WTC11 (cell line): Measurements from ENCODE around the gene SERPINH1. TPM values are rescaled to one million over a fixed set of nuclear protein-coding genes. Genes with fewer than 3 reads are reported as not detected.
A peak's percentile ranks its signal among the peaks of the same experiment; 100 is the strongest.

Experiments used
- ATAC-seq: fragments of 200-7000 bp; cut with Tn5 transposase; 2 replicates; pipeline ENCODE4 v1.10.0; 2021; ENCODE audit warnings: mild to moderate bottlenecking, moderate library complexity
- CTCF ChIA-PET: fragments of 300-600 bp; sonication (Branson Sonifier 250); formaldehyde crosslinking; loops from one replicate; lab custom pipeline; 2021; ENCODE audit warnings: antibody characterized with exemption; lab: Charles Lee
- POLR2A ChIA-PET: fragments of 350-600 bp; sonication (Branson Sonifier 250); formaldehyde crosslinking; loops from one replicate; lab custom pipeline; 2021; ENCODE audit warnings: antibody characterized with exemption; lab: Charles Lee
- DNase-seq: peaks from one replicate; pipeline ENCODE4 v3.0.0; 2021; ENCODE audit warnings: low spot score
- H3K27ac Mint-ChIP-seq: 2 replicates; pipeline ENCODE4 v1.8.0; 2021; ENCODE audit warnings: mixed read lengths
- H3K27me3 Mint-ChIP-seq: 2 replicates; pipeline ENCODE4 v1.8.0; 2021; ENCODE audit warnings: low read depth, mild to moderate bottlenecking, moderate library complexity, mixed read lengths
- H3K36me3 Mint-ChIP-seq: 2 replicates; pipeline ENCODE4 v1.8.0; 2021; ENCODE audit warnings: mixed read lengths
- H3K4me1 Mint-ChIP-seq: 2 replicates; pipeline ENCODE4 v1.8.0; 2022; ENCODE audit warnings: mixed read lengths
- H3K4me3 Mint-ChIP-seq: 2 replicates; pipeline ENCODE4 v1.8.0; 2021; ENCODE audit warnings: mild to moderate bottlenecking, moderate library complexity, mixed read lengths
- H3K9me3 Mint-ChIP-seq: 2 replicates; pipeline ENCODE4 v1.8.0; 2021; ENCODE audit warnings: mixed read lengths
- CBFB ChIP-seq: sonication (generic); formaldehyde crosslinking; IDR thresholded peaks from 2 replicates; pipeline ENCODE4 v1.8.1; 2022; ENCODE audit warnings: mild to moderate bottlenecking, low read depth, missing genetic modification reagents
- ESRRA ChIP-seq: sonication (generic); formaldehyde crosslinking; IDR thresholded peaks from 2 replicates; pipeline ENCODE4 v1.8.1; 2022; ENCODE audit warnings: mild to moderate bottlenecking, missing genetic modification reagents, borderline replicate concordance
- RORB ChIP-seq: fragments of 250-450 bp; sonication (Bioruptor Pico); IDR thresholded peaks from 2 replicates; pipeline ENCODE4 v1.9.0; 2021; ENCODE audit warnings: mild to moderate bottlenecking
- TEAD4 ChIP-seq: sonication (generic); formaldehyde crosslinking; IDR thresholded peaks from 2 replicates; pipeline ENCODE4 v1.8.0; 2022; ENCODE audit warnings: mild to moderate bottlenecking, missing genetic modification reagents
- ZNF138 ChIP-seq: sonication (generic); formaldehyde crosslinking; conservative IDR thresholded peaks from 2 replicates; pipeline ENCODE4 v1.8.1; 2022; ENCODE audit warnings: mild to moderate bottlenecking, moderate library complexity, missing genetic modification reagents
- total RNA-seq: library from RNA; stranded (reverse); gene quantifications from 3 replicates; pipeline ENCODE4 v1.2.3, GENCODE V29; 2021
- TF ChIP-seq, protein P1 (sequence below): sonication (generic); formaldehyde crosslinking; IDR thresholded peaks from 2 replicates; pipeline ENCODE4 v1.8.0; 2022; ENCODE audit warnings: mild to moderate bottlenecking, missing genetic modification reagents
- TF ChIP-seq, protein P2 (sequence below): sonication (generic); formaldehyde crosslinking; IDR thresholded peaks from 2 replicates; pipeline ENCODE4 v1.8.1; 2023; ENCODE audit warnings: mild to moderate bottlenecking, missing genetic modification reagents
- TF ChIP-seq, protein P3 (sequence below): sonication (generic); formaldehyde crosslinking; IDR thresholded peaks from 2 replicates; pipeline ENCODE4 v1.8.1; 2022; ENCODE audit warnings: low read depth, mild to moderate bottlenecking, moderate library complexity, missing genetic modification reagents, borderline replicate concordance
- TF ChIP-seq, protein P4 (sequence below): sonication (generic); formaldehyde crosslinking; IDR thresholded peaks from 2 replicates; pipeline ENCODE4 v1.8.1; 2022; ENCODE audit warnings: missing genetic modification reagents, borderline replicate concordance
- TF ChIP-seq, protein P5 (sequence below): sonication (generic); formaldehyde crosslinking; IDR thresholded peaks from 2 replicates; pipeline ENCODE4 v1.8.0; 2022; ENCODE audit warnings: mild to moderate bottlenecking, missing genetic modification reagents
- TF ChIP-seq, protein P6 (sequence below): fragments of 250-450 bp; sonication (Bioruptor Pico); conservative IDR thresholded peaks from 2 replicates; pipeline ENCODE4 v1.9.0; 2021; ENCODE audit warnings: mild to moderate bottlenecking
- TF ChIP-seq, protein P7 (sequence below): sonication (generic); formaldehyde crosslinking; IDR thresholded peaks from 2 replicates; pipeline ENCODE4 v1.8.0; 2022; ENCODE audit warnings: missing genetic modification reagents

The SERPINH1 gene
- total RNA-seq, 1 experiment from 2014 or later: 411 TPM

DNA sequence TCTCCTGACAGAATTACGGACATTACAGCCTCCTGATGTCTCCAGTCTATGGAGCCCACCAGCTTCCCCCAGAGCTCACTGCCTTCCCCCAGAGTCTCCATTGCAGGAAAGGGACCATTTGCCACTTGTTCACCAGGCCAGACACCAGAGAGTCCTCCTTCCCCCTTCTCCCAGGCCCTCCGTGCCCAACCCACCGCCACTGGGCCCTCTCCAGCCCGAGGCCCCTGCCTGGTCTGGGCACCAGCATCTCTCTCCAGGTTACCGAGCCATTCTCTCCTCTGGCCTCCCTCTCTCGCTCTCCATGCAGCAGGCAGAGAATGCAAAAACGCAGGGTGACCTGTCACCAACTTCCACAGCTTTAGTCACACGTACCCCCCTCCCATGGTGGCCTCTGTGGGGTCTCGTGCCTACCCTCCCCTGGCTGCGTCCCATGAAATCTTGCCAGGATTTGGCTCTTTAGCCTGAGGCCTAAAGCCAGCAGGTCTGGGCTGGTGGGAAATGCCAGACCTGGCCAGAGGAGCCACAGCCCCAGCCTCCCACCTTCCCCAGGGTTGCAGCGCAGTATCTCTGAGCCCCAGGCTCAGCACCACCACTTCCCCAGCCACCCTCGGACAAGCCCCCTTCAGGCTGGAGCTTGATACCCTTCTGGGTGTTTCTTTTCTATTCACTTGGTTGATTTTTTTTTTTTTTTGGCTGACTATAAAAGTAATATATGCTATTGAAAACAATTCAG, 6.8 kb upstream of the SERPINH1 start:
- Mint-ChIP-seq H3K27me3 (peaks cover under 1% of the 10 kb centered on the region; the same call in 1 of the 2 replicates), H3K36me3 (no peaks in the 10 kb centered on the region), H3K4me3 (peak overlapping the region; percentile 32; the same call in 1 of the 2 replicates), H3K9me3 (no peaks in the 10 kb centered on the region), H3K27ac (peak overlapping the region; percentile 96), H3K4me1 (peaks cover 56% of the 10 kb centered on the region)
- DNase-seq (no peak), ATAC-seq (no peak)
- TF ChIP-seq TEAD4 (CRISPR knock-in tag) (no peak), RORB (CRISPR knock-in tag) (no peak), ESRRA (CRISPR knock-in tag) (no peak), ZNF138 (CRISPR knock-in tag) (no peak)
- TF ChIP-seq, protein P1, sequence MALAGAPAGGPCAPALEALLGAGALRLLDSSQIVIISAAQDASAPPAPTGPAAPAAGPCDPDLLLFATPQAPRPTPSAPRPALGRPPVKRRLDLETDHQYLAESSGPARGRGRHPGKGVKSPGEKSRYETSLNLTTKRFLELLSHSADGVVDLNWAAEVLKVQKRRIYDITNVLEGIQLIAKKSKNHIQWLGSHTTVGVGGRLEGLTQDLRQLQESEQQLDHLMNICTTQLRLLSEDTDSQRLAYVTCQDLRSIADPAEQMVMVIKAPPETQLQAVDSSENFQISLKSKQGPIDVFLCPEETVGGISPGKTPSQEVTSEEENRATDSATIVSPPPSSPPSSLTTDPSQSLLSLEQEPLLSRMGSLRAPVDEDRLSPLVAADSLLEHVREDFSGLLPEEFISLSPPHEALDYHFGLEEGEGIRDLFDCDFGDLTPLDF (CRISPR knock-in tag): no peak
- TF ChIP-seq, protein P2, sequence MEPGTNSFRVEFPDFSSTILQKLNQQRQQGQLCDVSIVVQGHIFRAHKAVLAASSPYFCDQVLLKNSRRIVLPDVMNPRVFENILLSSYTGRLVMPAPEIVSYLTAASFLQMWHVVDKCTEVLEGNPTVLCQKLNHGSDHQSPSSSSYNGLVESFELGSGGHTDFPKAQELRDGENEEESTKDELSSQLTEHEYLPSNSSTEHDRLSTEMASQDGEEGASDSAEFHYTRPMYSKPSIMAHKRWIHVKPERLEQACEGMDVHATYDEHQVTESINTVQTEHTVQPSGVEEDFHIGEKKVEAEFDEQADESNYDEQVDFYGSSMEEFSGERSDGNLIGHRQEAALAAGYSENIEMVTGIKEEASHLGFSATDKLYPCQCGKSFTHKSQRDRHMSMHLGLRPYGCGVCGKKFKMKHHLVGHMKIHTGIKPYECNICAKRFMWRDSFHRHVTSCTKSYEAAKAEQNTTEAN: no peak
- TF ChIP-seq, protein P3, sequence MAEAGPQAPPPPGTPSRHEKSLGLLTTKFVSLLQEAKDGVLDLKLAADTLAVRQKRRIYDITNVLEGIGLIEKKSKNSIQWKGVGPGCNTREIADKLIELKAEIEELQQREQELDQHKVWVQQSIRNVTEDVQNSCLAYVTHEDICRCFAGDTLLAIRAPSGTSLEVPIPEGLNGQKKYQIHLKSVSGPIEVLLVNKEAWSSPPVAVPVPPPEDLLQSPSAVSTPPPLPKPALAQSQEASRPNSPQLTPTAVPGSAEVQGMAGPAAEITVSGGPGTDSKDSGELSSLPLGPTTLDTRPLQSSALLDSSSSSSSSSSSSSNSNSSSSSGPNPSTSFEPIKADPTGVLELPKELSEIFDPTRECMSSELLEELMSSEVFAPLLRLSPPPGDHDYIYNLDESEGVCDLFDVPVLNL (CRISPR knock-in tag): no peak
- TF ChIP-seq, protein P4, sequence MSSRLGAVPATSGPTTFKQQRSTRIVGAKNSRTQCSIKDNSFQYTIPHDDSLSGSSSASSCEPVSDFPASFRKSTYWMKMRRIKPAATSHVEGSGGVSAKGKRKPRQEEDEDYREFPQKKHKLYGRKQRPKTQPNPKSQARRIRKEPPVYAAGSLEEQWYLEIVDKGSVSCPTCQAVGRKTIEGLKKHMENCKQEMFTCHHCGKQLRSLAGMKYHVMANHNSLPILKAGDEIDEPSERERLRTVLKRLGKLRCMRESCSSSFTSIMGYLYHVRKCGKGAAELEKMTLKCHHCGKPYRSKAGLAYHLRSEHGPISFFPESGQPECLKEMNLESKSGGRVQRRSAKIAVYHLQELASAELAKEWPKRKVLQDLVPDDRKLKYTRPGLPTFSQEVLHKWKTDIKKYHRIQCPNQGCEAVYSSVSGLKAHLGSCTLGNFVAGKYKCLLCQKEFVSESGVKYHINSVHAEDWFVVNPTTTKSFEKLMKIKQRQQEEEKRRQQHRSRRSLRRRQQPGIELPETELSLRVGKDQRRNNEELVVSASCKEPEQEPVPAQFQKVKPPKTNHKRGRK (CRISPR knock-in tag): no peak
- POLR2A ChIA-PET: interaction anchor here (1.6 to 2.5 kb wide), 4 partner anchors 8 to 29 kb away, joined by 5 to 35 read pairs (median 28); no protein-coding TSS in a partner anchor
- CTCF ChIA-PET: interaction anchor here (1.3 to 3.2 kb wide), 5 partner anchors 9 to 151 kb away, joined by 3 to 69 read pairs (median 10); partner anchors contain the start of gene SERPINH1

DNA sequence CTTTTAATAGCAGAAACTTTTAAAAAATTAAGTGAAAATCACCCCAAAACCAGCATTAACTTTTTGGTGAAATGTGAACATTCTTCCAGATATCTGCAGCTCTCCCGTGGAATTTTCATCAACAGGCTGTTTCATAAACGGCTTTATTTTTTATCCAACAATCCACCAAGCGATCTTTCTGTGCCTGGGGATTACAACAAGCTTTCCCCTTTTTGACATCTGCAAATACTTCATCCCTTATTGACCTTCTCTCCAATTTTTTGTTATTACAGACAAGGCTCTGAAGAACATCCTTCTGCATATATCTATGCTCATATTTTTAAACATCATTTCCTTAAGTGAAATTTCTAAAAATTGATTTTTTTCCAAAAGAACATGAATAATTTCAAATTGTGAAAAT, 5.8 kb upstream of the SERPINH1 start:
- no peak overlapping the region for H3K27ac Mint-ChIP-seq
- DNase-seq: no peak
- ATAC-seq: no peak
- H3K36me3 Mint-ChIP-seq: no peaks in the 10 kb centered on the region
- POLR2A ChIA-PET: no interaction called here
- TF ChIP-seq, protein P5, sequence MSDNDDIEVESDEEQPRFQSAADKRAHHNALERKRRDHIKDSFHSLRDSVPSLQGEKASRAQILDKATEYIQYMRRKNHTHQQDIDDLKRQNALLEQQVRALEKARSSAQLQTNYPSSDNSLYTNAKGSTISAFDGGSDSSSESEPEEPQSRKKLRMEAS: no peak
- TF ChIP-seq, protein P6, sequence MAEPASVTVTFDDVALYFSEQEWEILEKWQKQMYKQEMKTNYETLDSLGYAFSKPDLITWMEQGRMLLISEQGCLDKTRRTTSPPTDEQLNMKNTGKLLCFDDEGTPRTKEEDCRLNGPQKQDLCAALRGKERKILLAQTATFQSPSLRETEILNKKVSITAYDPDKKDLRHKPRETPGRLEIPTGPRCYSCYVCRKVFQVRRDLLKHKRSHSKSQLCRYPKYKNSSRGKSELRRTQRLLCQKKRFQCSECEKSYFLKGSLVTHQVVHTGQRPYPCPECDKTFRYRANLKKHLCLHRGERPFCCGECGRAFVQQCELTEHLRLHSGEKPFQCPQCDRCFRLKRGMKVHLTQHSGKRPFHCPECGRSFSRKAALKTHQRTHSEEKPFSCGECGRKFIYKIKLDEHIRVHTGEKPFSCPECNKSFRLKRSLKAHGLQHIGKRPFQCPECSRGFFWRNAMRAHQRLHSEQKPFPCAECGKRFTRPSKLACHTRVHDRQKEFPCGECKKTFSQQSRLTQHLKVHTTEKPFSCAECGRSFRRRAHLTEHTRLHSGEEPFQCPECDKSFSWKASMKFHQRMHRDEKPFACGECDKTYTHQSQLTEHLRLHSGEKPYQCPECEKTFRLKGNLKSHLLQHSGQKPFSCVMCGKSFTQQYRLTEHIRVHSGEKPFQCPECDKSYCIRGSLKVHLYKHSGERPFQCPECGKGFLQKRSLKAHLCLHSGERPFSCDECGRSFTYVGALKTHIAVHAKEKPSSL (CRISPR knock-in tag): no peak
- TF ChIP-seq CBFB: no peak
- TF ChIP-seq, protein P7, sequence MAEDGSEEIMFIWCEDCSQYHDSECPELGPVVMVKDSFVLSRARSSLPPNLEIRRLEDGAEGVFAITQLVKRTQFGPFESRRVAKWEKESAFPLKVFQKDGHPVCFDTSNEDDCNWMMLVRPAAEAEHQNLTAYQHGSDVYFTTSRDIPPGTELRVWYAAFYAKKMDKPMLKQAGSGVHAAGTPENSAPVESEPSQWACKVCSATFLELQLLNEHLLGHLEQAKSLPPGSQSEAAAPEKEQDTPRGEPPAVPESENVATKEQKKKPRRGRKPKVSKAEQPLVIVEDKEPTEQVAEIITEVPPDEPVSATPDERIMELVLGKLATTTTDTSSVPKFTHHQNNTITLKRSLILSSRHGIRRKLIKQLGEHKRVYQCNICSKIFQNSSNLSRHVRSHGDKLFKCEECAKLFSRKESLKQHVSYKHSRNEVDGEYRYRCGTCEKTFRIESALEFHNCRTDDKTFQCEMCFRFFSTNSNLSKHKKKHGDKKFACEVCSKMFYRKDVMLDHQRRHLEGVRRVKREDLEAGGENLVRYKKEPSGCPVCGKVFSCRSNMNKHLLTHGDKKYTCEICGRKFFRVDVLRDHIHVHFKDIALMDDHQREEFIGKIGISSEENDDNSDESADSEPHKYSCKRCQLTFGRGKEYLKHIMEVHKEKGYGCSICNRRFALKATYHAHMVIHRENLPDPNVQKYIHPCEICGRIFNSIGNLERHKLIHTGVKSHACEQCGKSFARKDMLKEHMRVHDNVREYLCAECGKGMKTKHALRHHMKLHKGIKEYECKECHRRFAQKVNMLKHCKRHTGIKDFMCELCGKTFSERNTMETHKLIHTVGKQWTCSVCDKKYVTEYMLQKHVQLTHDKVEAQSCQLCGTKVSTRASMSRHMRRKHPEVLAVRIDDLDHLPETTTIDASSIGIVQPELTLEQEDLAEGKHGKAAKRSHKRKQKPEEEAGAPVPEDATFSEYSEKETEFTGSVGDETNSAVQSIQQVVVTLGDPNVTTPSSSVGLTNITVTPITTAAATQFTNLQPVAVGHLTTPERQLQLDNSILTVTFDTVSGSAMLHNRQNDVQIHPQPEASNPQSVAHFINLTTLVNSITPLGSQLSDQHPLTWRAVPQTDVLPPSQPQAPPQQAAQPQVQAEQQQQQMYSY: no peak
- H3K4me3 Mint-ChIP-seq: no peak overlapping the region
- no peaks in the 10 kb centered on the region for H3K9me3 Mint-ChIP-seq
- no peaks in the 10 kb centered on the region for H3K27me3 Mint-ChIP-seq
- peaks cover 67% of the 10 kb centered on the region for H3K4me1 Mint-ChIP-seq
- CTCF ChIA-PET: no interaction called here
